Endometrial microvascular endothelial cells (primary cell): ENCODE data around the gene TTYH2. TPM values are rescaled to one million over a fixed set of nuclear protein-coding genes. Genes with fewer than 3 reads are reported as not detected.

Experiments
- in situ Hi-C: cut with HindIII; loops from 2 replicates; pipeline ENCODE4 v1.10.0; 2017; ENCODE audit warnings: low sequenced_read_pairs, low pct_unique_long_range_greater_than_20kb; ENCODE audit errors: inconsistent ontology term
- total RNA-seq: library from RNA; depleted of rRNA; stranded (reverse); fragments of >200 nt; gene quantifications from one replicate; pipeline ENCODE4 v1.2.3, GENCODE V29; 2015; ENCODE audit errors: inconsistent ontology term

Gene TTYH2
- total RNA-seq, 1 donor from 2014 or later = not detected

DNA sequence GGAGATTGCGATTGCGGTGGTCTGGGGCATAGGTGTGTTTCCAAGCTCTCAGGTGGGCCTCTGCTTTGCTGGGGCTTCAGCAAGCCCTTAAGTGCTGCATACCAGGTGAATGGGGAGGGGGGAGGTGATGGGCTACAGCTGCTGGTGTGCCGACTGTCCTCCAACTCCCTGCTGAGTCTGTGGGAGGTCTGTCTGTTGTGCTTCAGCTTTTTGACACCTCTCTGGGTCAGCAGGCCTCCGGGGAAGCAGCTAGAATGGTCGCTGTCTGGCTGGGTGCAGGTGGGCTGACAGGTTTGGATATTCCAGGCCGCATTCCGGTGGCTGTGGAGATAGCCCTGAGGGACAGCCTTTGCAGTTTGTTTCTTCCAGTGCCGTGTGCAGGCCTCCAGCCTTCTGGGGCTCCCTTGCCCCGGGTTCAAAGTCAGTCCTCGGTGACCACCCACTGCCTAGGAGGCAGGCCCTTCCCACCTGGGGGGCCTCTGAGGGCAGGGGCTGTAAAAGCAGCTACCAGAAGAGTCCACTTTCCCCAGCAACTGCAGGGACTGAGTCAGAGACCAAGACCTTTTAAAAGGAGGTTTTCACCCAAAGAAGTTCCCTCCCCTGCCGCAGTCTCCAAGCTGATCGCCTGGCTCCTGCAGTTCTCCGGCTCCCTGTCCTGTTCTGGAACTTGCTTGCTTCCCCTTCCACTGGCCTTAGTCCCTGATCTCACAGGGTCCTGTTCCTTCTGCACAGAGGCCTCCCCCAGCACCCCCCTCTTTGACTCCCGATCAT, 2.0 kb upstream of the TTYH2 start:
- in situ Hi-C loops = no loop called here

DNA sequence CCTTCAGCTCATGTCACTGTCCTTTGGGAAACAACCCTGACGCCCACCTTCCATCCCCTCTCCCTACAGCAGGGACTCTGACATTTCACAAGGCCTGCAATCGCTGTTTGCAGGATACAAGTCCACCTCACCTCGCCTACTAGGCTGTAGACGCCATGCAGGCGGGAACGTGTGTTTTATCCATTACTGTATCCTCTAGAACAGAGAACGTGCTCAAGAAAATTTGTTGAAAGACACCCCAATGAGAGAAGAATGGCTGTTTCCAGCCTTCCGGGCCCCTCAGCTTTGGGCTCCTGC, 1.5 kb upstream of the TTYH2 start:
- in situ Hi-C loops = no loop called here

DNA sequence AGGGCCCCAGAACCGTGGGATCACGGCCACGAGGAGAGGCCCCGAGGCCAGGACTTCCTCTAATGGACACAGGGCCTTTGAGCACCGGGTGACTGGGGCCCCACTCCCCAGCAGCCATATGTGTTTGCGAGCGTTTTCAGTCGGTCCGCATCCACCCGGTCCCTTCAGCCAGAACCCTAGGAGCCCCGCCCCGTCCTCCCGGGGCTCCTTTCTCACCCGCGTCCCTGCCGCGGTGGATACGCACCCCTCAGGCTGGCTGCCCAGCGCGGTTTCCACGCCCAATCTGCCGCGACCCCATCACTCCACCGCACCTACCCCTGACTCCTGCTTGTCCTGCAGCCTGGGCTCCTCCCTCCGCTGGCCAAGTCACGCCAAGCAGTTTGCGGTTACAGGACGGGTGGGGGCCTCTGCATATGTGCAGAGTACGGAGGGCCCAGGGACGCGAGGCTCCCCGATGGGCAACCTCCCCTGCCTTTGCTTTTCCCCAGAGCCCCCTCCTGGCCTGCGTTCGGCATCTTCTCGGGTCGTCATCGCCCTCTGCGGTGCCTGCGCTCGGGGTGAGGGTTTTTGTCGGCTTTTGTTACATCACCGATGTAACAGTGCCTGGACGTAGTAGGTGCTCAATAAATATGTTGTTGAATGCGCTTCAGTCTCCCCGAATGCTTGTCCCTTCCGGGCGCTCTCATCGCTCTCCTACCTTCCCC, 1.0 kb upstream of the TTYH2 start:
- in situ Hi-C loops = no loop called here

DNA sequence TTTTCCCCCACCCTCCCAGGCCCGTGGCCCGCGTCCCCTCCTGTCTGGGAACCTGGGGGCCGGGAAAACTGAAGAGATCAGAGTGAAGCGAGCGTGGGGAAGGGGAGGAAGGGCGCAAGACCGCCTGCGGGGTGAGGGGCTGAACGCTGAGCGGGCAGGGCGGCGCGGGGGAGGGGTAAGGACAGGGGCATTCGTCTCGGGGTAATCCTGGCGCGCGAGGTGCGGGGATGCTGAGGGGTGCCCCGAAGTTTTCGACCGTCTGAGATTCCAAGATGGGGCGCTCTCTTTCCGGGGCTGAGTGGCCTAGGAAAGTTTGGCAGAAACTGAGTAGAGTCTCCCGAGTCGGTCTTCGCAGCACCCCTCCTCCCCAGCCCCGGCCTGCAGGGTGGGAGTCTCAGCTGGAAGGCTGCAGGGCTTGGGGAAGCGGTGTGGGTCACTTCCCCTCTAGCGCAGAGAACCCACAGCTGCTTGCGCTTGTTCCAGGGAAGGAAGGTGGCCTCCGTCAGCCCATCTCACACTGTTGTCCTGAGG, 555 bp downstream of the TTYH2 start:
- in situ Hi-C loops = no loop called here

DNA sequence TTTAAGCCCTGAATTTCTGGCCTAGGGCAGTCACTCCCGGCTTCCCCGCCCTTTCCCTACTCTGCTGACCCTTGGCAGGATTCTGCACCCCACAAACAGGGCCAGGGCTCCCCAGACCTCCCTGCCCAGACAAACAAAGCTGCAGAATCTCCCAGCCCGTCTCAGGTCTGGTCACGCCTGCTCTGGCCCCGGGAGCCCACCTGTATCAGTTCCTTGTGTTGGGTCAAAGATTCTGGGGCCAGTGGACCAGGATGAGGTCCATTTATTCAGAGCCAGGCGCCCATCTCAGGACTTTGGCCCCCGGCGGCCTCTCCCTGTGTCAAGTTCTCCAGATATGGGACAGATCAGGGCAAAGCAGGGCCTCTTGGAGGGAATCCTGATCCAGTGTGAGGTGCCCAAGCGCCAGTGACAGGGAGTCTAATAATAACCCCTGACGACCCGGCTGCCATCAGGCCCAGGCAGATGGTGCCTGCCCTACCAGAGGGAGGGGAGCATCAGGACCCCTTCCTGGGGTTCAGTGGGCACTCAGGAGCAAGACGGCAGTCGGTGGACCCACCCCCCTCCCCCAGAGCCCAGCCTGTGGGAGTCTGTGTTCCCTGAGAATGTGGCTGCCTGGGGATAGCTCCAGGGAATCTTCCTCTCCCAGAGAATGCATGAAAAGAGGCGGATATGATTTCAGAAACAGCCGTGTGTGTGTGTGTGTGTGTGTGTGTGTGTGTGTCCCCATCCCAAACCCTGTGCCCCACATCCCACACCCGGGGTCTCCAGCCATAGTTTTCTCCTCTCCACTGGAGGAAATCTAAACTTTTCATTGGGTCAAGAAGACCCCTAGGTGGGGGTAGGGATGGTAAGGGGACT, 1.3 kb downstream of the TTYH2 start:
- in situ Hi-C loops = no loop called here

DNA sequence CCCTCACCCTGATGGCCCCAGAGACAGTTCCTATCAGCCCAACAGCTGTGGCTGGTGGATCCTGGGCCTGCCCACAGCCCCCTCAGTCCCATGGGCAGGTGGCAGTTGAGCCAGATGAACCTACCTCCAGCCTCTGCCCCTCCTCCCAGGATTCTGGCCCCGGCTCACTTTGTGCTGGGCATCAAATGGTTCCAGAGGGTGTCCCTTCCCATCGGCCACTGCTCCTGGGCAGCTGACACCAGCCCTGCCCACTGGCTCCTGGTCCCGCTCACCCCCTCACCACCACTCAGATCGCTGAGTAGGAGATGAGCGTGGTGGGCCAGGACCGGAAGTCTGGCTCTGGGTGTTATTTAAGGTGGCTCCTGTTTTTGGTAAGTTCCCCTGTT, 2.0 kb downstream of the TTYH2 start:
- in situ Hi-C loops = no loop called here

DNA sequence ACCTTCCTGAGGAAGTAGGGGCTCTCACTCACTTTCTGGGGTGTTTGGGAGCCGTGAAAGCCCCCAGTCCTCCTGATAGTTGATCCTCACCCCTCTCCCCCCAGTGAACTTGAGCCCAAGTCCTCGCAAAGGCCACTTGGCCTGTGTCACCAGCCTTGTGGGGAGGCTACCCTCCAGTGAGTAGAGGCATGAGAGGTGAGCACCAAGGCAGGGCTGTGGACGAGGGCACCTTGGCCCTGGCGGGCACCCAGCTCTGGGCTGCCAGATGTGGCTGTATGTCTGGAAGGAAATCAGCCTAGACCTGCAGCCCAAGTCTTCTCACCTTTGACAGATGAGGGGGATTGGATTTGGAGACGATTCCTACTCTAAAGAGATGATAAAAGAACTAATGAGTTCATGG, 3.1 kb downstream of the TTYH2 start:
- in situ Hi-C loops = no loop called here

DNA sequence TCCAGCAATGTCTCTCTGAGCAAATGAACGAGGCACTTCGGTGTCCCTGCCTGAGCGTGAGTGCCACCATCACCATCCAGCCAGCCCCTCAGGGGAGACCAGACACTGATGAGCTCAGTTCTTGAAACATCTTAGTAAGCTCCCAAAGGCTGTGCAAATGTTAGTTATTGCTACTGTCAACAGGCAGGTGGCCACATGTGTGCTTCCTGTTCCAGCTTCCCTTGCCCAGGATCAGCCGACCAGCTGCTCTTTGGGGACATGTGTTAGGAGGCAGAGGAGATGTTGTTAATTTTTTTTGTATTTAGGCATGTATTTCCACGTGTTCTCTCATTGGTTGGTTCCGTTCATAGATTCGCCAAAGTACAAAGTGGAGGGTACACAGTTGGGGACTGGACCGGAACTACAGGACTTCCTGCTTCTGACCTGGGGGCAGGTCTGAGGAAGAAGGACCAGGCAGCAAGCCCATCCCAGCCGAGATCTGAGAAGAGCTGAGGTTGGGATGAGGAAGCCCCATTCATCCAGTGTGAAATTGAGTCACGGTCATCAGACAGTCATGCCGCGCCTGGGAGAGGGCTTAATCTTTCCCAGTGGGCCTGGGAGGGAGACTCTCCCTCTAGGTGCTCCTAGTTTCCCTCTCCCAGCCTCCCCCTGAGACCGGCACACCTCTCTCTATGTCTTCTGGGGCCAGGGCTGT, 3.8 kb downstream of the TTYH2 start:
- in situ Hi-C loops = no loop called here

DNA sequence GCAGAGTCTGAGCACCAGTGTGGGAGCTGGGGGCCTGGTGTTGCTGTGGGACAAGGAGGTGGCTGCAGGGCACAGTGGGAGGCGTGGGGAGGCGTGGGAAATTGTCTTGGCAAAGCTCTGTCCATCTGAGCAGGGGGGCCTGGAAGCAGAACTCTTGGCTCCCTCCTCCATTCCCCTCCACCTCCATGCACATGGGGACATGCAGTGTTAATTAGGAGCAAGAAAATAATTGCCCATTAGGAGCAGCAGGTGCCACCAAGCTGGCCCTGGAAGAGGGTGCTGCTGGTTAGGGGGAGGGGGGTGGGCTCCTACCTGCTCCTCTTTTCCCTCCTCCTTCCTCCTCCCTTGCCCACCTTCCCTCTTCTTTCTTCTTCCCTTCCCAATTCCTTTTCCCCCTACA, 4.5 kb downstream of the TTYH2 start:
- in situ Hi-C loops = no loop called here

DNA sequence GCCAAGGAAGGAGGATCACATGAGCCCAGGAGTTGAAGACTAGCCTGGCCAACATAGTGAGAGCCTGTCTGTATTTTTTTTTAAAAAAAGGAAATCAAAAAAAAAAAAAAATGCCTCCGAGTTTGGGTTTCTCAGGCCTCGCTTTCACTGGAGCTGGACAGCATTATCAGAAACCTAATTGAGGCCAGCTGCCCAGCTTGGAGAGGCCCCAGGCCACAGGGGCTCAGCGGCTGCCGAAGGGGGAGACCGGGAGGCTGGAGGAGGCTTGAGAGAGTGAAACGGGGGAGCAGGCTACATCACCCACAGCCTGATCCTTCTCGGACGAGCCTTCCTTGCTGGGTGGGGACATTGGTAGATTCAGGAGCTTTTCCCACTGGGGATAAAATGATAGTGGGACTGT, 5.1 kb downstream of the TTYH2 start:
- in situ Hi-C loops = no loop called here

DNA sequence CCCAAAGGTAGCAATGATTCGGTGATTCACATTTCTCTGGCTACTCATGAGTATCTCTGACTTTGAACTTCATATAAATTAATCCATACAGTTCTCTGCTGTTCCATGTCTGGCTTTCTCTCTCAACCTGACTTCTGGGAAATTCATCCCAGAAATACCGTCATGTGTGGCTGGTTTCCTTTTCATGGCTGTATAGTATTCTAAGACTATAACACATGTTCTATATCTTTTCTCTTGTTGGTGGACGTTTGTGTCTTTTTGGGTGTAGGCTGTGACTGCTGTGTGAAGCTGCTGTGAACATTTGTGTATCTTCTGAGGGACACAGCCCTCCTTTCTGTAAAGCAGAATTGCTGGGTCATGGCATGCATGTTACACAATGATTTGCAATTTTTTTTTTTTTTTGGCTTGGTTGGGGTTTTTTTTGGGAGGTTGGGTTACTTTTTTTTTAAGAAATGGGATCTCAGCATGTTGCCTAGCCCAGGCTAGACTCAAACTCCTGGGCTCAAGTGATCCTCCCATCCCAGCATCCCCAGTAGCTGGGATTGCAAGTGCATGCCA, 6.3 kb downstream of the TTYH2 start:
- in situ Hi-C loops = no loop called here

DNA sequence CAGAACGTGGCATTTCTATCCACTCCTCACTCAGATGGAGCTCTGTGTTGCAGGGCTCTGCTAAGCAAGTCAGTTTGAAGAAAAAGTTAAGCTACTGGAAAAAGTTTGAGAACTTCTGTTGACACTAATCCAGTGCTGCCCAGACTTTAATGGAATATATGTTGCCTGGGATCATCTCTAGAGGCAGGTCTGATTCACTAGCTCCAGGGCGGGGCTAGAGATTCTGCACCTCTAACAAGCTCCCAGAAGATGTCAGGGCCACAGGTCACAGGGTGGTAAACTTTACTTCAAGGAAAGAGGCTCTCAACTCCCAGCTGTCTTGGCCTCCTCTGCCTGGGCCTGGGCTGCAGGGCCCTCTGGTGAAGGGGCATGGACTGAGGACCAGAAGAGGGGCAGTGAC, 6.8 kb downstream of the TTYH2 start:
- in situ Hi-C loops = no loop called here

DNA sequence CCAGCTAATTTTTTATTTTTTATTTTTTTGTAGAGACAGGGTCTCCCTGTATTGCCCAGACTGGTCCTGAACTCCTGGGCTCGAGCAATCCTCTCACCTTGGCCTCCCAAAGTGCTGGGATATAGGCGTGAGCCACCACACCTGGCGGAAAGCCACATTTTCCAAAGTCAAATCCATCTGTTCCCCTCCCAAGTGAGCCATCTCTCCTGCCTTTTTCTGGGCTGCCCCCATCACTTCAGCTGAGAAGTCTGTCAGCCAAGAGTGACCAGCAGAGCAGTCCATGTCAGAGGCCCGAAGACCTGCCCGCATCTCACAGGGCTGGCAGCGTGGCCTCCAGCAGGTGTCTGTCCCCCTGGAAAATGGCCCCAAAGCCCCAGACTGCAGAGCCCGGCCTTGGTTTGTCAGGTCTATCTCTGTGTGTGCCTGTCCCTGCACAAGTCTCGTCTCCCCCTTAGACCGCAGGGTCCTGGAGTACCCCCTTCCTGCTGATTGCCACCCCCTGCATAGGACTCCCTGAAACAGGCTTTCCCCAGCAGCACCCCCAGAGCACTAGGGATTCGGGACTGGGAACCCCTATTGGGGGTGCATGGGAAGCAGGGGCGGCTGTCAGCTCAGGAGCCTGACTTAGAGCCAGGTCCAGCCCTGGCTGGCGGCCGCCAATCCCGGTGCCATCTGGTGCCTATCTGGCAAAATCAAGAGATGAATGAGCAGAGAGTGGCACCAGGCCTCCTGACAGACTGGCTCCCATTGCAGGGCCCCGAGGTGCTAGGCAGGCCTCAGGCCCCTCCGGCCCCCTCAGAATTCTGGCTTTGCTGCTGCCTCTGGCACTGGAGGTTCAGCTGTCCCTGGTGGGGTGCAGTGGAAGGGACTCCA, 7.8 kb downstream of the TTYH2 start:
- in situ Hi-C loops = no loop called here

DNA sequence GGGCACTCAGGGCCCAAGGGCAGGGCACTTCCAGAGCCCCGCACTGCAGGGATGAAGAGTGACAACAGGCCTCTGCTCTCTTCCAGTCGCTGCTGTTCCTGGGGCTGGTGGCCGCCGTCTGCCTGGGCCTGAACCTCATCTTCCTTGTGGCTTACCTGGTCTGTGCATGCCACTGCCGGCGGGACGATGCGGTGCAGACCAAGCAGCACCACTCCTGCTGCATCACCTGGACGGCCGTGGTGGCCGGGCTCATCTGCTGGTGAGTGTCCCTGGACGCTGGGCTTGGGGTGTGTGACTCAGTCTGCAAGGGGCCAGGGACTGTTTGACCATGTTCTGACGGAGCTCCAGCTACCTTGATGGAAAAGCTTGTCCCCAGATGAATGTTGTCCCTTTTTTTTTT, 9.0 kb downstream of the TTYH2 start:
- in situ Hi-C loops = no loop called here

DNA sequence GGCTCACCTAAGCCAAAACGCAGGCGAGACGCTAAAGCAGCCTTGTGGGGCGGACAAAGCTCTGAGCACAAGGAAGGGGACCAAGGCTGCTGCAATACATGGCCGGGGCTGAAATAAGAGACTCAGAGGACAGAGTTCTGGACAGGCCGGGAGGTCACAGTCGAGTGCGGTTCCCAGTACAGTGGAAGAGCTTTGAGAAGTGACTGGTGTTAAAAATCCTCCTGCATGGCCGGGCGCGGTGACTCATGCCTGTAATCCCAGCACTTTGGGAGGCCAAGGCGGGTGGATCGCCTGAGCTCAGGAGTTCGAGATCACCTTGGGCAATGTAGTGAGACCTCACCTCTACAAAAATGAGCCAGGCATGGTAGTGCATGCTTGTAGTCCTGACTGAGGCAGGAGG, 10.5 kb downstream of the TTYH2 start:
- in situ Hi-C loops = no loop called here

DNA sequence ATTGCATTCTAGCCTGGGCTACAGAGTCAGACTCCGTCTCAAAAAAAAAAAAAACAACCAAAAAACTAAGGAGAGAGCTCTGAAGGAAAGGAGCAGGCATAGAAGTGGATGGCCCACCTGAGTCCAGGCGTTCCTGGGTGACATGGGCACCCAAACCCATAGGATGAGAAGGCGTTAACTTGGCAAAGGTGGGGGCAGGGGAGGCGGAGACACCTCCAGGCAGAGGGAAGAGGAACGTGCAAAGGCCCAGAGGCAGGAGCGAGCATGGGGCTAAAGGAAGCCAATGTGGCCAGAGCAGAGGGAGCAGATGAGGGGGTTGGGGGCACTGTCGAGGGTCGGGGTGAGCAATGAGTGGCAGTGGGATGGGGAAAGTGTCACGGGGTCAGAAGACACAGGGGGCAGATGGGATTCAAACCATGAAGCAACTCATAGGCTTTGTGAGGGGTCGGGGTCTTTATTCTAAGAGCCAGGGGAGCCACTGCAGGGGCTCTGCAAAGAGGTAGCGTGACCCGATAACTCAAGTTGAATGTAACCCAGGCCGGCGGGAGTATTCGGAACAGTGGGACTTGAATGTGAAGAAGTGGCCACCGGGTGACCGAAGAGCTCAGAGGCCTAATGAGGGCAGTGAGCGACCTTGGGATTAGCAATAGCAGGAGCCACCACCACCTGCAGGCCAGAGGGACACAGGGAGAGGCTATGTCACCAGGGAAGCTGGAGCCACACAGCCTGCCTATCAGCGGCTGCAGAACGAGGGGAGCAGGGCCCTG, 11.8 kb downstream of the TTYH2 start:
- in situ Hi-C loops = no loop called here

DNA sequence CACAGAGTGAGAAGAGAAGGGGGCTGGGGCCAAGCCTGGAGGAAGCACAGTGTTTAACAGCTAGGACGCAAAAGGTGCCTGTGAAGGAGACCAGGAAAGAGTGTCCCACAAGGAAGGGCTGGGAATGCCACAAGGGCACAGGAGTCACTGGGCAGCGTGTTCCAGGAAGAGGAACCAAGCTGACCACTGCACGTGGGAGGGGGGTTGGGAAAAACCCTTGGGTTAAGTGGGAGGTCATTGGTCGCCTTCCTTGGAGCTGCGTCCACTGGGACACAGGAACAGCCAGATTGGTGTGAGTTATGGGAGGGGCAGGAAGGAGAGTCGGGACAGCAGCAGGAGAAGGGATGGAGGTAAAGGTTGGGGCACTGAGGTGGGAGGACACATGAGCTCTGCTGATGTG, 12.9 kb downstream of the TTYH2 start:
- in situ Hi-C loops = no loop called here
